Measurements from ENCODE around the gene TNFSF10. TPM values are rescaled to one million over a fixed set of nuclear protein-coding genes. Genes with fewer than 3 reads are reported as not detected.
A peak's percentile ranks its signal among the peaks of the same experiment; 100 is the strongest.

The TNFSF10 gene
- total and polyA plus RNA-seq, 9 of the 15 experiments (the other 6 are each of a cell fraction or from before 2014, with no cell fraction given): 0.07 to 1.3 (median 0.27) TPM; not detected in 1

- peak; percentile 39; the same call in 1 of the 2 replicates for TF ChIP-seq ELF4 (CRISPR knock-in tag; IDR thresholded peaks at IDR 0.05)
- no peak for TF ChIP-seq ZC3H11A (IDR thresholded peaks at IDR 0.05; ENCODE audit: low read depth, low read length)
- no peak for TF ChIP-seq ZNF217 (CRISPR knock-in tag; IDR thresholded peaks at IDR 0.05)
- no peak for TF ChIP-seq ZNF609 (CRISPR knock-in tag; IDR thresholded peaks at IDR 0.05; ENCODE audit: borderline replicate concordance)
- TF ChIP-seq HOMEZ (CRISPR knock-in tag; IDR thresholded peaks at IDR 0.05): no peak
- no peak; the same call in 1 of the 2 replicates for TF ChIP-seq BACH1 (tag; IDR thresholded peaks at IDR 0.05)
- no peak for TF ChIP-seq ETV5 (CRISPR knock-in tag; IDR thresholded peaks at IDR 0.05; ENCODE audit: low read depth)
- no peak for TF ChIP-seq NKRF (IDR thresholded peaks at IDR 0.05; ENCODE audit: borderline replicate concordance)
- TF ChIP-seq NONO (IDR thresholded peaks at IDR 0.05; ENCODE audit: low read depth in 2 of 2, low read length in 1 of 2): no peak
- TF ChIP-seq RREB1 (CRISPR knock-in tag; IDR thresholded peaks at IDR 0.05): no peak
Measured at GRCh38 chr3:172511783-172512762, 11.2 kb downstream of the TNFSF10 start (continued).

Data from K562 (cell line).